Fibroblast of lung (primary cell): ENCODE measurements around the gene VSIG10L2. TPM values are rescaled to one million over a fixed set of nuclear protein-coding genes. Genes with fewer than 3 reads are reported as not detected.

ENCODE experiments used
- DNase-seq, 2 donors: peaks; one replicate each; pipeline versions ENCODE4 v3.0.0 to v3.0.0-alpha.2; 2010; ENCODE audit warnings: low read depth in 2 of 2
- H2AFZ ChIP-seq: 2 replicates; pipeline ENCODE4 v1.5.1; 2012; ENCODE audit warnings: low read length, control low read depth, inconsistent platforms
- H3K27ac ChIP-seq: 2 replicates; pipeline ENCODE4 v1.5.1; 2011; ENCODE audit warnings: low read length, control low read depth; ENCODE audit not compliant: insufficient read depth
- H3K27me3 ChIP-seq: 2 replicates; pipeline ENCODE4 v1.5.1; 2011; ENCODE audit warnings: mild to moderate bottlenecking, low read length; ENCODE audit not compliant: control insufficient read depth, insufficient read depth
- H3K36me3 ChIP-seq: 2 replicates; pipeline ENCODE4 v1.5.1; 2011; ENCODE audit warnings: low read length; ENCODE audit not compliant: control insufficient read depth, insufficient read depth
- H3K4me1 ChIP-seq: 2 replicates; pipeline ENCODE4 v1.5.1; 2011; ENCODE audit warnings: low read length; ENCODE audit not compliant: control insufficient read depth, insufficient read depth; ENCODE audit errors: extremely low read depth
- H3K4me2 ChIP-seq: 2 replicates; pipeline ENCODE4 v1.5.1; 2011; ENCODE audit warnings: low read length, control low read depth; ENCODE audit not compliant: insufficient read depth; ENCODE audit errors: extremely low read depth
- H3K4me3 ChIP-seq, 4 experiments: fragments of 200-600 bp in 1 of 4; sonication (generic) in 1 of 4; replicated peaks in 1 of 4; 2 replicates each; pipeline ENCODE4 v1.5.1; 2011 to 2016; ENCODE audit warnings: low read length in 4 of 4, low read depth in 3 of 4, mild to moderate bottlenecking in 3 of 4, control low read depth in 2 of 4, inconsistent platforms in 1 of 4, mixed read lengths in 1 of 4; ENCODE audit not compliant: insufficient read depth in 1 of 4; ENCODE audit errors: control extremely low read depth in 1 of 4
- H3K79me2 ChIP-seq: 2 replicates; pipeline ENCODE4 v1.5.1; 2012; ENCODE audit warnings: mild to moderate bottlenecking, low read length, inconsistent platforms; ENCODE audit not compliant: control insufficient read depth, insufficient read depth
- H3K9ac ChIP-seq: 2 replicates; pipeline ENCODE4 v1.5.1; 2011; ENCODE audit warnings: mild to moderate bottlenecking, low read length, control low read depth; ENCODE audit not compliant: insufficient read depth
- H3K9me3 ChIP-seq: 2 replicates; pipeline ENCODE4 v1.5.1; 2012; ENCODE audit warnings: low read depth, low read length; ENCODE audit not compliant: control insufficient read depth, insufficient read depth
- H4K20me1 ChIP-seq: 2 replicates; pipeline ENCODE4 v1.5.1; 2011; ENCODE audit warnings: low read length; ENCODE audit not compliant: control insufficient read depth, insufficient read depth; ENCODE audit errors: extremely low read depth
- EZH2 ChIP-seq: IDR thresholded peaks from 2 replicates; pipeline ENCODE4 v1.5.1; 2012; ENCODE audit warnings: low read length, control low read depth, mild to moderate bottlenecking; ENCODE audit errors: missing control alignments
- polyA plus RNA-seq, 2 donors: library from polyadenylated mRNA; depleted of rRNA in 1 of 2; stranded (reverse) in 1 of 2; unstranded in 1 of 2; fragments of >200 nt; gene quantifications; 2 replicates each; pipeline ENCODE4 v1.2.1, GENCODE V29; 2011 to 2012; ENCODE audit warnings: missing spikeins in 1 of 2
- total RNA-seq: library from RNA; depleted of rRNA; stranded (reverse); fragments of >200 nt; gene quantifications from 2 replicates; pipeline ENCODE4 v1.2.1, GENCODE V29; 2014
- TF ChIP-seq, protein P1 (sequence below), 2 donors: IDR thresholded peaks in 1 of 2; conservative IDR thresholded peaks in 1 of 2; 1 replicate in 1 of 2; 2 replicates in 1 of 2; pipeline ENCODE4 v1.5.1; 2011 to 2012; ENCODE audit warnings: low read length in 2 of 2, control low read depth in 1 of 2, inconsistent platforms in 1 of 2, low read depth in 1 of 2, mild to moderate bottlenecking in 1 of 2

The VSIG10L2 gene
- total and polyA plus RNA-seq, 2 donors (not counting 1 experiment from before 2014, with no cell fraction given): not detected

DNA sequence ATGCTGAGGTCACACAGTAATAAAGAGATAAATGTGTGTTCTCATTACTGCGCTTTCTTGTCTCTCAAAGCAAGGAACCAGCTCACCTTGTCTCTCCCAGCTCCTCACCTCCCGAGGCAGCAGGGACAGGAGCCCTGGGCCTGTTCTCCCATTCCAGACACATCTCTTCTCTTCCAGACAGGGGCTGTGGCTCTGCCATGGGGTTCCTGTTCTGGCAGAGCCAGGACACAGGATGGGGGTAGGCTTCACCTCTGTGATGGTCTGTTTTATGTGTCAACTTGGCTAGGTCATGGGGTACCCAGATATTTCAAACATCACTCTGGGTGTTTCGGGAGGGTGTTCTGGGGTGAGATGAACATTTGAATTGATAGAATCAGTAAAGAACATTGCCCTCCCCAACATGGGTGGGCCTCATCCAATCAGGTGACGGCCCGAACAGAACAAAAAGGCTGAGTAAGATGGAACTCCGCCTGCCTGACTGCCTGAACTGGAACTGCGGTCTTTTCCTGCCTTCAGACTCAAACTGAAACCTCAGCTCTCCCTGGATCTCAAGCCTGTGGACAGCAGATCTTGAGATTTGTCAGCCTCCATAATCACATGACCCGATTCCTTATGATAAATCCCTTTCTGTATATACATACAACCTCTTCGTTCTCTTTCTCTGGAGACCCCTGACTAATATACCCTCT is 2.0 kb upstream of the VSIG10L2 start:
- no peaks in the 10 kb centered on the region for H3K27me3 ChIP-seq
- no peak overlapping the region for H3K9ac ChIP-seq
- H3K4me2 ChIP-seq: no peak overlapping the region
- DNase-seq: no peak
- no peak for TF ChIP-seq EZH2
- TF ChIP-seq, protein P1, sequence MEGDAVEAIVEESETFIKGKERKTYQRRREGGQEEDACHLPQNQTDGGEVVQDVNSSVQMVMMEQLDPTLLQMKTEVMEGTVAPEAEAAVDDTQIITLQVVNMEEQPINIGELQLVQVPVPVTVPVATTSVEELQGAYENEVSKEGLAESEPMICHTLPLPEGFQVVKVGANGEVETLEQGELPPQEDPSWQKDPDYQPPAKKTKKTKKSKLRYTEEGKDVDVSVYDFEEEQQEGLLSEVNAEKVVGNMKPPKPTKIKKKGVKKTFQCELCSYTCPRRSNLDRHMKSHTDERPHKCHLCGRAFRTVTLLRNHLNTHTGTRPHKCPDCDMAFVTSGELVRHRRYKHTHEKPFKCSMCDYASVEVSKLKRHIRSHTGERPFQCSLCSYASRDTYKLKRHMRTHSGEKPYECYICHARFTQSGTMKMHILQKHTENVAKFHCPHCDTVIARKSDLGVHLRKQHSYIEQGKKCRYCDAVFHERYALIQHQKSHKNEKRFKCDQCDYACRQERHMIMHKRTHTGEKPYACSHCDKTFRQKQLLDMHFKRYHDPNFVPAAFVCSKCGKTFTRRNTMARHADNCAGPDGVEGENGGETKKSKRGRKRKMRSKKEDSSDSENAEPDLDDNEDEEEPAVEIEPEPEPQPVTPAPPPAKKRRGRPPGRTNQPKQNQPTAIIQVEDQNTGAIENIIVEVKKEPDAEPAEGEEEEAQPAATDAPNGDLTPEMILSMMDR (conservative IDR thresholded peaks at IDR 0.05 in 1 of 2, IDR thresholded peaks at IDR 0.05 in 1 of 2; ENCODE audit: low read depth in 1 of 2, low read length in 2 of 2): no peak
- H3K9me3 ChIP-seq: no peaks in the 10 kb centered on the region
- H2AFZ ChIP-seq: no peak overlapping the region
- H3K79me2 ChIP-seq: no peaks in the 10 kb centered on the region
- no peaks in the 10 kb centered on the region for H3K4me1 ChIP-seq
- no peaks in the 10 kb centered on the region for H4K20me1 ChIP-seq
- H3K36me3 ChIP-seq: no peaks in the 10 kb centered on the region
- H3K4me3 ChIP-seq: no peak overlapping the region
- no peak overlapping the region for H3K27ac ChIP-seq

DNA sequence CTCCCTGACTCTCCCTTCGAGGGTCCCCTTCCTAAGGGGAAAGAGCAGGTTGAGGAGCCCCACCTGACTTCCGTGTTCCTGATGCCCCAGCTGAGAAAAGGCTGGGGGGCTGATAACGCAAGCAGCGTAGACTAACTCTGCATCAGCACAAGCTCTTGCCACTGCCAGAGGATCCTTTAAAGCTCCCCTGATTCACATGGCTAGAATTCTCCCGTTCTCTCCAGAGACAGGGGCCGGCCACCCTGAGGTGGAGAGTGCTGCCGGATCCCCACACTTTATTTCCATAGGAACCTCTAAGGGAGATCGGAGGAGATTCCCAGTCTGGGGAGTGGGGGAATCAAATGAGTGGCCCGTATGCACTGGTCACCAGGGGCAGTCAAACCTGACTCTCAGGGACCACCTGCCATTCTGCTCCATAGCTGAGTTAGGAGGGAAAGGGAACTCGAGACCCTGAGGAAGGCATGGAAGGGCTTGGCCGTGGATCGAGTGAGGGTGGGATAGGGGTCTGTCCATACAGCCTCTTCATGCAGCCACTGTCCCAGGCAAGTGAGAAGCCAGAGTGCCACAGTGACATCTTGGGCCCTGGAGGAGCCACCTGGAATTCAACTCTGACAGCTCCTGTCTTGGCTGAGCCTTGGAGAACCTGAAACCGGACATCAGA is 1.4 kb upstream of the VSIG10L2 start:
- Histone ChIP-seq H3K4me1 (no peaks in the 10 kb centered on the region), H3K27ac (no peak overlapping the region), H3K4me3 (no peak overlapping the region), H3K9me3 (no peaks in the 10 kb centered on the region), H2AFZ (no peak overlapping the region), H3K4me2 (no peak overlapping the region), H4K20me1 (no peaks in the 10 kb centered on the region), H3K79me2 (no peaks in the 10 kb centered on the region), H3K9ac (no peak overlapping the region), H3K36me3 (no peaks in the 10 kb centered on the region), H3K27me3 (no peaks in the 10 kb centered on the region)
- TF ChIP-seq EZH2: no peak
- TF ChIP-seq, protein P1 (conservative IDR thresholded peaks at IDR 0.05 in 1 of 2, IDR thresholded peaks at IDR 0.05 in 1 of 2; ENCODE audit: low read depth in 1 of 2, low read length in 2 of 2): no peak
- no peak for DNase-seq

DNA sequence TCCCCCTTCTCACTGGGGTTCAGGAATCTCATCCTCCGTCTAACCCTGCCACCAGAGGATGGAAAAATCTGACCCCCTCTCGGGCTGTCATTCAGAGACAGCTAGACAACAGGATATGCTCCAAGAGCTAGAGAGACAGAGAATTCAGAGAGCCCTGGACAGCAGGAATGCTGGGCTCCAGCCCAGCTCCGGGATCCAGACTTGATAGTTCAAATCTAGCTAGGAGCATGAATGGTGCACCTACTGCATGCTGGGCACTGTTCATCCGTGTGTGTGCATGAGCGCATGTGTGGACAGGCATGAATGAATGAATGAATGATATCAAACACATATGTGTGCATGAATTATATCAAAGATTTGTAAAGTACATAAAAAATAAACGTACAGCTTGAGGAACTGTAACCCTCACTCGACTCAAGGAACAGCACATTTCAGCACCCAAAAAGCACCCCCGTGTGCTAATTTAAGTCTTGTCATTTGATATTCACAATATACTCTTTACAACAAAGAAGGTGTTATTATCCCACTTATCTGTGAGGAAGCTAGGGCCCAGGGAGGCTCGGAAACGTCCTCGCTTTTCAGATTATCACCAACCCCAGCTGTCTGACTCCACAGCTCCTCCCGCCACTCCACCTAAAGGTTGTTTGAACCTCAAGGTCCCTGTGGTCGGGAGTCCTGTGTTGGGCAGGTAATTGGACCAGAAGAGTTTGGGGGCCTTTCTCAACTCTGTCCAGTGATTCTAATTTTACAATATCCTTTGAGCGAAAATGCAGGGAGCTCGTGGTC is 640 bp upstream of the VSIG10L2 start:
- H3K4me3 ChIP-seq: no peak overlapping the region
- no peaks in the 10 kb centered on the region for H3K9me3 ChIP-seq
- H4K20me1 ChIP-seq: no peaks in the 10 kb centered on the region
- TF ChIP-seq, protein P1 (conservative IDR thresholded peaks at IDR 0.05 in 1 of 2, IDR thresholded peaks at IDR 0.05 in 1 of 2; ENCODE audit: low read depth in 1 of 2, low read length in 2 of 2): no peak
- TF ChIP-seq EZH2: no peak
- H3K27ac ChIP-seq: no peak overlapping the region
- H3K36me3 ChIP-seq: no peaks in the 10 kb centered on the region
- no peaks in the 10 kb centered on the region for H3K79me2 ChIP-seq
- no peak overlapping the region for H3K9ac ChIP-seq
- H3K4me1 ChIP-seq: no peaks in the 10 kb centered on the region
- no peak overlapping the region for H3K4me2 ChIP-seq
- no peak for DNase-seq
- no peaks in the 10 kb centered on the region for H3K27me3 ChIP-seq
- H2AFZ ChIP-seq: no peak overlapping the region
